Measurements from ENCODE around the gene OR4D11.
"Not testable (repeated sequence)": the region's sequence is repeated elsewhere in the genome, so short reads cannot be mapped to it uniquely, and the experiment has no call there.

The OR4D11 gene

DNA sequence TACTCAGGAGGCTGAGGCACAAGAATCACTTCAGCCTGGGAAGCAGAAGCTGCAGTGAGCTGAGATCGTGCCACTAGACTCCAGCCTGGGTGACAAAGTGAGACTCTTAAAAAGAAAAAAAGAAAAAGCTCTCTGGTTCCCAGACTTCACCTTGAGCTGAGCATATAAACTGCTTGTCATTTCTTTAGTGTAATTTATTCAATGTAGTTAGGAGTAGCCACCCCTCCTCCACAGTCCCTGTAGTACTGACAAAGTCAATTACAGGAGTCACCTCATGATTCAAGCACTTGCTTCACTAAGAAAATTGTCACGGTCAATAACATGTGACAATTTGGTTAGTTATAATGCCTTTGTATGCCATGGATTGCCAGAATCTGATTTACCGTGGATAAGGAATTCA lies 23.0 kb upstream of the OR4D11 start:
- FAIRE-seq (no peak), DNase-seq (ENCODE audit: insufficient read length, low spot score) (no peak)
- TF ChIP-seq, protein P1, sequence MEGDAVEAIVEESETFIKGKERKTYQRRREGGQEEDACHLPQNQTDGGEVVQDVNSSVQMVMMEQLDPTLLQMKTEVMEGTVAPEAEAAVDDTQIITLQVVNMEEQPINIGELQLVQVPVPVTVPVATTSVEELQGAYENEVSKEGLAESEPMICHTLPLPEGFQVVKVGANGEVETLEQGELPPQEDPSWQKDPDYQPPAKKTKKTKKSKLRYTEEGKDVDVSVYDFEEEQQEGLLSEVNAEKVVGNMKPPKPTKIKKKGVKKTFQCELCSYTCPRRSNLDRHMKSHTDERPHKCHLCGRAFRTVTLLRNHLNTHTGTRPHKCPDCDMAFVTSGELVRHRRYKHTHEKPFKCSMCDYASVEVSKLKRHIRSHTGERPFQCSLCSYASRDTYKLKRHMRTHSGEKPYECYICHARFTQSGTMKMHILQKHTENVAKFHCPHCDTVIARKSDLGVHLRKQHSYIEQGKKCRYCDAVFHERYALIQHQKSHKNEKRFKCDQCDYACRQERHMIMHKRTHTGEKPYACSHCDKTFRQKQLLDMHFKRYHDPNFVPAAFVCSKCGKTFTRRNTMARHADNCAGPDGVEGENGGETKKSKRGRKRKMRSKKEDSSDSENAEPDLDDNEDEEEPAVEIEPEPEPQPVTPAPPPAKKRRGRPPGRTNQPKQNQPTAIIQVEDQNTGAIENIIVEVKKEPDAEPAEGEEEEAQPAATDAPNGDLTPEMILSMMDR (IDR thresholded peaks at IDR 0.05; ENCODE audit: insufficient read depth, missing control alignments) = no peak

DNA sequence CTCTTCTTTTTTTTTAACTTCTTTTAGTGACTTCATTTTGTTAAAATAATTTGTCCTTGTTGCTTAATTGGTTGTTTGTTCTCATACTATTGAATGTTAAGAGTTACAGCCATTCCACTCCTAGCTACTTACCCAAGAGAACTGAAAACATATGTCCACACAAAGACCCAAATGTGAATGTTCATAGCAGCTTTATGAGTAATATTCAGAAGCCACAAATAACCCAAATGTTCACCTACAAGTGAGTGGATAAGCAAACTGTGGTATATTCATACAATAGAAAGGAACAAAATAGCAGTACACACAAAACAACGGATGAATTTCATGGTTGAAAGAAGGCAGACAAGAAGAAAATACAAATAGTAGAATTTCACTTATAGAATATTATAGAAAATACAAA lies 1.4 kb upstream of the OR4D11 start:
- no peak for FAIRE-seq

DNA sequence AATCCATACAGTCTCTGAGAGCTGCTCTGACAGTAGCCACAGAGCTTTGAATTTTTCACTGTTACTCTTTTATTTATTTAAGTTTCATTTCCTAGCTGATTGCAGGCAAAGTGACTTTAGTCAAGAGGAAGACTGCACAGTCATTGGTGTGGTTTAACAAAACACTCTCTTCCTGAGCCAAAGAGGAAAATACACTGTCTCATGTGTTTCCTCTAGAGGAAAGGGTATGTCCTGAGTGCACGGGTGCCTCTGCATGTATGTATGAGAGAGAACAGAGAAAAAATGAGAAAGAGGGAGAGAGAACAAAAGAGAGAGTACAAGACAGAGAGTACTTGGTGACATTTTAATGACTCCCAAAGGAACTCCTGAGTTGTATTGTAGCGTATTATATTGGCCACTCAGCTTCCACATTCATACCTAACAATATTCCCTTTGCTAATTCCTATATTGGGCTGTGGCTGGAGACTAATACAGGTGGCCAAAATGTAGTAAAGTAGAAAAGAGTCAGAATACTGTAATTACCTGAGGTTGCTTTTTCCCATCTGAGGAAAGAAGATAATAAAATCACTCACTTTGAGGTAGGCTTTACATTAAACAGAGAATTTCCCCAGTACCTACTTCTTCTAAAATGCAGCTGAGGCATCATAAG lies 7.7 kb downstream of the OR4D11 start, which contains the start of gene OR4D9:
OR4D9 (plus strand) TSS at position 599 of the 649 bp plus-strand sequence. CDS start 3,374 bp downstream, outside the sequence.
- FAIRE-seq (no peak), DNase-seq (ENCODE audit: insufficient read length, low spot score) (no peak)
- TF ChIP-seq, protein P1 (IDR thresholded peaks at IDR 0.05; ENCODE audit: insufficient read depth, missing control alignments) = no peak

More for the DNA sequence above, 1.4 kb upstream of the OR4D11 start:
- TF ChIP-seq, protein P1 (IDR thresholded peaks at IDR 0.05; ENCODE audit: insufficient read depth, missing control alignments) = no peak
- DNase-seq (ENCODE audit: insufficient read length, low spot score) = no peak

DNA sequence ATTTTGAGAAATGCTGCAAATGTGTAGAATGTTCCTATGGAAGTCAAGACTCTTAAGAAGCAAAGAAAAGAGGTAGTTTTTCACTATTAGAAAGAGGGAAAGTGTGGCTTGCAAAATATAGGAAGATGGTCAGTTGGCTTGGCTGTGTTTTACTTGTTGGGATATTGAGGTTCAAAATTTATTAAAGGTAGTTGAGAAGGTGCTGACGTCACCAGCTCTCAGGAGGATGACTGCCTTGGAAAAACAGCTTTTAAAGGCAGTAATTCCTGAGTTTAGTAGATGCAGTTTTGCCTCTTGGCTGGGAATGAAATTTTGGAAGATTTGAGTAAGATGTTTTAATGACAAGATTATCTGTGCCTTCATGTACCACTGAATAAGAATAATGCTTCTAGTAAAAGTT lies 8.3 kb downstream of the OR4D11 start:
- TF ChIP-seq, protein P1 (IDR thresholded peaks at IDR 0.05; ENCODE audit: insufficient read depth, missing control alignments) = no peak
- FAIRE-seq (no peak), DNase-seq (ENCODE audit: insufficient read length, low spot score) (no peak)

DNA sequence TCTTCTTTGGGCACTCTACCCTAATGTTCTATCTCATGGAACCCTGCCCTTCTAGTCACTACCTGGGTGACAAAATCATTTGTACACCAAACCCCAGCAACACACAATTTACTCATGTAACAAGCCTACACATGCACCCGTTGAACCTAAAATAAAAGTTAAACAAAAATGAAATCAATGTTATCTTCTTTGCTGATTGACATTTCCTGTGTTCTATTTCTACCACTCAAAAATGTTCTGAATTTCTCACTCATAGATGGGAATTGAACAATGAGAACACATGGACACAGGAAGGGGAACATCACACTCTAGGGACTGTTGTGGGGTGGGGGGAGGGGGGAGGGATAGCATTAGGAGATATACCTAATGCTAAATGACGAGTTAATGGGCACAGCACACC lies 16.8 kb downstream of the OR4D11 start:
- DNase-seq (ENCODE audit: insufficient read length, low spot score); FAIRE-seq: not testable (repeated sequence)

DNA sequence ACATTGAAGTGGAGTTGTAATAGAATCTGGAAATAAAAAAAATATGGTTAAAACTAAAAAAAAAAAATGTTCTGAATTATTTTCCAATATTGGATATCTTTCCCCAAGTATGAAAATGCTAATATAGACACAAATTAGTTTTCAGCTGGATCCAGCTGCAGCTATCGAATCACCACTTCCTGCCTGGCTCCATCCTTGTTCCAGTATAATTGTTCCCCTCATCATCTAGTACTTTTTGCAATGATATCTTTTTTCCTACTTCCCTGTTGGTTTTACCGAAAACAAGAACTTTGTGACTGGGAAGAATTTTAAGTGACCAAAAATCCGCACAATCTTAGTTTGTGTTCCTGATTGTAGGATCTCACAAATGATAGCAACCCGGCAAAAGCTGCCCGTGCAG lies 17.4 kb downstream of the OR4D11 start:
- FAIRE-seq (no peak), DNase-seq (ENCODE audit: insufficient read length, low spot score) (no peak)
- TF ChIP-seq, protein P1 (IDR thresholded peaks at IDR 0.05; ENCODE audit: insufficient read depth, missing control alignments) = no peak

DNA sequence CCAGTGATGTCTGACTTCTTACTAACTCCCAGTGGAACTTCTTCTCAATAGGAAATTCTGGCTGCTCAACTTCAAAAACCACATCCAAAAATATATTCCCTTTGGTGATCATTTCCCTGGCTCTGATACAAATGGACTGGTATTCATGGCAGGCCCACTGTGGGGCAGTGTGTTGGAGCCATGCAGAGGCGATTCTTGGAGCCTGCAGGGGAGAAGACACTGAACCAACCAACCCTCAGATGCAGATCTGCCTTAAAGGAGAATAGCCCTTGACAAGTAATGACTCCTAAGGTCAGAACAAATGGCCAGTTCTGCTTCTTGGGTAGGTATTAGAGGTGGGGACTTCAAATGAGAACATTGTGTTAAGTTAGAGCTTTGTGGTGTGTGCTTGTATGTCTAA lies 20.2 kb downstream of the OR4D11 start:
- TF ChIP-seq, protein P1 (IDR thresholded peaks at IDR 0.05; ENCODE audit: insufficient read depth, missing control alignments) = no peak
- no peak for DNase-seq (ENCODE audit: insufficient read length, low spot score)
- FAIRE-seq = no peak

Measured in D721Med (cell line).